PFSK-1 (cell line): ENCODE measurements around the gene TNS3.
A peak's percentile ranks its signal among the peaks of the same experiment; 100 is the strongest.

Experiments used
- POLR2AphosphoS5 ChIP-seq: IDR thresholded peaks from 2 replicates; pipeline ENCODE4 v1.6.1; 2012; ENCODE audit warnings: low read depth, mild to moderate bottlenecking, control low read depth, low read length, moderate library complexity
- SIN3A ChIP-seq: IDR thresholded peaks from 2 replicates; pipeline ENCODE4 v1.6.1; 2012; ENCODE audit warnings: mild to moderate bottlenecking, low read length, moderate library complexity, borderline replicate concordance; ENCODE audit not compliant: insufficient read depth
- TF ChIP-seq, protein P1 (sequence below), 2 experiments: IDR thresholded peaks; 2 replicates each; pipeline versions ENCODE4 v1.6.1 to v1.8.0; 2011 to 2012; ENCODE audit warnings: low read depth in 2 of 2, low read length in 2 of 2, control low read depth in 1 of 2, inconsistent platforms in 1 of 2, mild to moderate bottlenecking in 1 of 2, moderate library complexity in 1 of 2; ENCODE audit not compliant: insufficient read depth in 1 of 2

DNA sequence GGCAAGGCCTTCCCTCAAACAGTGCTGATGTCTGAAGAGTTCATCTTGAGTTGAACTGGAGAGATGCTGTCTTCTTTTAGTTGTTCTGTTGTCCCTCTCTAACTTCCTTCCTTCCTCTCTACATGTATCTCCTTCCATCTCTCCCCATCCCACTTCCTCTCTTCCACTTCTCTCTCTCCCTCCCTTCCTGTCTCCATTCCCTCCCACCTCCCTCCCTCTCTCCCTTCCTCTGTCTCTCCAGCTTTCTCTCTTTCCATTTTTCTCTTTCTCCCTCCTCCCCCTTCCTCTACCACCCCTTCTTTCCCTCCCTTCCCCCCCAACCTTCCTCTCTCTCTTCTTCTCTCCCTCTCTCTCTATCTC is 40.7 kb upstream of the TNS3 start:
- 0 out of 2 replicates have a peak, but pooled peaks have one; percentile 30 for TF ChIP-seq POLR2AphosphoS5
- TF ChIP-seq, protein P1, sequence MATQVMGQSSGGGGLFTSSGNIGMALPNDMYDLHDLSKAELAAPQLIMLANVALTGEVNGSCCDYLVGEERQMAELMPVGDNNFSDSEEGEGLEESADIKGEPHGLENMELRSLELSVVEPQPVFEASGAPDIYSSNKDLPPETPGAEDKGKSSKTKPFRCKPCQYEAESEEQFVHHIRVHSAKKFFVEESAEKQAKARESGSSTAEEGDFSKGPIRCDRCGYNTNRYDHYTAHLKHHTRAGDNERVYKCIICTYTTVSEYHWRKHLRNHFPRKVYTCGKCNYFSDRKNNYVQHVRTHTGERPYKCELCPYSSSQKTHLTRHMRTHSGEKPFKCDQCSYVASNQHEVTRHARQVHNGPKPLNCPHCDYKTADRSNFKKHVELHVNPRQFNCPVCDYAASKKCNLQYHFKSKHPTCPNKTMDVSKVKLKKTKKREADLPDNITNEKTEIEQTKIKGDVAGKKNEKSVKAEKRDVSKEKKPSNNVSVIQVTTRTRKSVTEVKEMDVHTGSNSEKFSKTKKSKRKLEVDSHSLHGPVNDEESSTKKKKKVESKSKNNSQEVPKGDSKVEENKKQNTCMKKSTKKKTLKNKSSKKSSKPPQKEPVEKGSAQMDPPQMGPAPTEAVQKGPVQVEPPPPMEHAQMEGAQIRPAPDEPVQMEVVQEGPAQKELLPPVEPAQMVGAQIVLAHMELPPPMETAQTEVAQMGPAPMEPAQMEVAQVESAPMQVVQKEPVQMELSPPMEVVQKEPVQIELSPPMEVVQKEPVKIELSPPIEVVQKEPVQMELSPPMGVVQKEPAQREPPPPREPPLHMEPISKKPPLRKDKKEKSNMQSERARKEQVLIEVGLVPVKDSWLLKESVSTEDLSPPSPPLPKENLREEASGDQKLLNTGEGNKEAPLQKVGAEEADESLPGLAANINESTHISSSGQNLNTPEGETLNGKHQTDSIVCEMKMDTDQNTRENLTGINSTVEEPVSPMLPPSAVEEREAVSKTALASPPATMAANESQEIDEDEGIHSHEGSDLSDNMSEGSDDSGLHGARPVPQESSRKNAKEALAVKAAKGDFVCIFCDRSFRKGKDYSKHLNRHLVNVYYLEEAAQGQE (IDR thresholded peaks at IDR 0.05; ENCODE audit: insufficient read depth in 1 of 2, low read depth in 2 of 2, low read length in 2 of 2): peak in 1 of 2 experiments; percentile 65; a peak in 2 of 4 replicates
- no peak for TF ChIP-seq SIN3A
